Endodermal cell (in vitro differentiated cells): ENCODE results near the gene DTNB. TPM values are rescaled to one million over a fixed set of nuclear protein-coding genes. Genes with fewer than 3 reads are reported as not detected.

Source experiments
- DNase-seq: peaks from one replicate; pipeline ENCODE4 v3.0.0-alpha.2; 2017
- H3K27ac ChIP-seq: 2 replicates; pipeline ENCODE4 v1.5.1; 2013; ENCODE audit warnings: mild to moderate bottlenecking, low read depth, low read length, moderate library complexity
- H3K27me3 ChIP-seq: 2 replicates; pipeline ENCODE4 v1.6.1; 2013; ENCODE audit warnings: mild to moderate bottlenecking, low read length, moderate library complexity; ENCODE audit not compliant: insufficient read depth, control insufficient read depth, poor library complexity, severe bottlenecking
- H3K36me3 ChIP-seq: 2 replicates; pipeline ENCODE4 v1.7.0; 2013; ENCODE audit warnings: mild to moderate bottlenecking, low read length, moderate library complexity; ENCODE audit not compliant: control insufficient read depth, insufficient read depth
- H3K4me1 ChIP-seq: one replicate; pipeline ENCODE4 v1.7.0; 2013; ENCODE audit warnings: low read length; ENCODE audit not compliant: control insufficient read depth, insufficient read depth
- H3K4me3 ChIP-seq: 2 replicates; pipeline ENCODE4 v1.5.1; 2013; ENCODE audit warnings: mild to moderate bottlenecking, low read length, moderate library complexity
- H3K9ac ChIP-seq: 2 replicates; pipeline ENCODE4 v1.6.1; 2013; ENCODE audit warnings: mild to moderate bottlenecking, low read length, moderate library complexity; ENCODE audit not compliant: poor library complexity, severe bottlenecking; ENCODE audit errors: extremely low read depth
- H3K9me3 ChIP-seq: 2 replicates; pipeline ENCODE4 v1.6.1; 2013; ENCODE audit warnings: mild to moderate bottlenecking, low read length, moderate library complexity; ENCODE audit not compliant: control insufficient read depth
- H3K27ac Mint-ChIP-seq: 2 replicates; pipeline ENCODE4 v1.8.0; 2020; ENCODE audit warnings: mixed read lengths
- H3K27me3 Mint-ChIP-seq: 2 replicates; pipeline ENCODE4 v1.8.0; 2021; ENCODE audit warnings: mild to moderate bottlenecking, mixed read lengths; ENCODE audit not compliant: insufficient read depth
- H3K36me3 Mint-ChIP-seq: 2 replicates; pipeline ENCODE4 v1.8.0; 2020; ENCODE audit warnings: low read depth, mixed read lengths
- H3K4me1 Mint-ChIP-seq: 2 replicates; pipeline ENCODE4 v1.8.0; 2020; ENCODE audit warnings: mixed read lengths
- H3K4me3 Mint-ChIP-seq: 2 replicates; pipeline ENCODE4 v1.8.0; 2020; ENCODE audit warnings: mild to moderate bottlenecking, moderate library complexity, mixed read lengths
- H3K9me3 Mint-ChIP-seq: 2 replicates; pipeline ENCODE4 v1.8.0; 2020; ENCODE audit warnings: mild to moderate bottlenecking, mixed read lengths
- WGBS, 2 experiments: methylation state at CpG; one replicate each; pipeline versions ENCODE4 v1.1.5 to v1.1.7; 2013; ENCODE audit warnings: missing lambda C conversion rate in 2 of 2, mixed read lengths in 1 of 2; ENCODE audit not compliant: insufficient coverage in 1 of 2, insufficient read length in 1 of 2; 5-methylcytosine and 5-hydroxymethylcytosine counted together
- total RNA-seq, 2 donors: library from RNA; stranded (reverse); fragmentation: NEBNext Ultra II Directional in 1 of 2; extraction: Animal tissue kit (Norgen Biotek cat#: 25700) in 1 of 2; gene quantifications; 2 replicates in 1 of 2; 3 replicates in 1 of 2; pipeline ENCODE4 v1.2.1, GENCODE V29; 2021
- TF ChIP-seq, protein P1 (sequence below): fragments of 200-600 bp; sonication (generic); conservative IDR thresholded peaks from 2 replicates; pipeline ENCODE4 v1.5.0; 2021; ENCODE audit warnings: antibody characterized with exemption, mild to moderate bottlenecking

DTNB gene
- total RNA-seq, 2 donors from 2014 or later = 38.8 to 48.7 TPM

DNA sequence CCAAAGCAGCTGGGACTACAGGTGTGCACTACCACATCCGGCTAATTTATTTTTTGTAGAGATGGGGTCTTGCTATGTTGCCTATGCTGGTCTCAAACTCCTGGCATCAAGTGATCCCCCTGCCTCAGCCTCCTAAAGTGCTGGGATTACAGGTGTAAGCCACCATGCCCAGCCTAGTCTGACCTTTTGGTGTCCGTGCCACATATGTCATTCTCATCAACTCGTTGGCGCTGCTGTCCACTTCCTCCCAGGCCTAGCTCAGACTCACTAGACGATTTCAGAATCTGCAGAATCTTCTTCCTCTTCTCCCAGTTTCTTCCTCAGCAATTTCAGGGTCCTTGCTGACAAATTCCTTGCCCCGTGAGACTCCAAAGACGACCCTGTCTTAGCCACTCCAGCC lies 291.9 kb downstream of the DTNB start:
- TF ChIP-seq, protein P1, sequence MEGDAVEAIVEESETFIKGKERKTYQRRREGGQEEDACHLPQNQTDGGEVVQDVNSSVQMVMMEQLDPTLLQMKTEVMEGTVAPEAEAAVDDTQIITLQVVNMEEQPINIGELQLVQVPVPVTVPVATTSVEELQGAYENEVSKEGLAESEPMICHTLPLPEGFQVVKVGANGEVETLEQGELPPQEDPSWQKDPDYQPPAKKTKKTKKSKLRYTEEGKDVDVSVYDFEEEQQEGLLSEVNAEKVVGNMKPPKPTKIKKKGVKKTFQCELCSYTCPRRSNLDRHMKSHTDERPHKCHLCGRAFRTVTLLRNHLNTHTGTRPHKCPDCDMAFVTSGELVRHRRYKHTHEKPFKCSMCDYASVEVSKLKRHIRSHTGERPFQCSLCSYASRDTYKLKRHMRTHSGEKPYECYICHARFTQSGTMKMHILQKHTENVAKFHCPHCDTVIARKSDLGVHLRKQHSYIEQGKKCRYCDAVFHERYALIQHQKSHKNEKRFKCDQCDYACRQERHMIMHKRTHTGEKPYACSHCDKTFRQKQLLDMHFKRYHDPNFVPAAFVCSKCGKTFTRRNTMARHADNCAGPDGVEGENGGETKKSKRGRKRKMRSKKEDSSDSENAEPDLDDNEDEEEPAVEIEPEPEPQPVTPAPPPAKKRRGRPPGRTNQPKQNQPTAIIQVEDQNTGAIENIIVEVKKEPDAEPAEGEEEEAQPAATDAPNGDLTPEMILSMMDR = no peak
- no peak overlapping the region for H3K4me3 Mint-ChIP-seq
- Histone ChIP-seq H3K9me3 (no peaks in the 10 kb centered on the region), H3K4me1 (peaks cover 6% of the 10 kb centered on the region), H3K9ac (no peak overlapping the region), H3K36me3 (no peaks in the 10 kb centered on the region), H3K4me3 (no peak overlapping the region), H3K27me3 (no peaks in the 10 kb centered on the region), H3K27ac (no peak overlapping the region)
- peaks cover 14% of the 10 kb centered on the region for H3K9me3 Mint-ChIP-seq
- H3K4me1 Mint-ChIP-seq = peaks cover 12% of the 10 kb centered on the region
- peak; percentile 13 for DNase-seq
- 93 to 95% methylated on average over 7 of the region's 7 CpGs for whole genome bisulfite sequencing, 2 experiments
- H3K27ac Mint-ChIP-seq = no peak overlapping the region
- peaks cover 10% of the 10 kb centered on the region for H3K27me3 Mint-ChIP-seq
- H3K36me3 Mint-ChIP-seq = peaks cover 9% of the 10 kb centered on the region

GRCh38 chr2:25380586-25381375 lies 292.6 kb downstream of the DTNB start:
- Histone ChIP-seq H3K9ac (no peak overlapping the region), H3K36me3 (no peaks in the 10 kb centered on the region), H3K4me3 (no peak overlapping the region), H3K9me3 (no peaks in the 10 kb centered on the region), H3K27ac (no peak overlapping the region), H3K27me3 (no peaks in the 10 kb centered on the region), H3K4me1 (peaks cover 6% of the 10 kb centered on the region)
- H3K4me3 Mint-ChIP-seq = no peak overlapping the region
- DNase-seq = no peak
- H3K27ac Mint-ChIP-seq = no peak overlapping the region
- H3K4me1 Mint-ChIP-seq = peaks cover 10% of the 10 kb centered on the region
- H3K9me3 Mint-ChIP-seq = peaks cover 14% of the 10 kb centered on the region
- WGBS, 2 experiments = 89 to 95% methylated on average over 9 to 12 of the region's 12 CpGs
- TF ChIP-seq, protein P1 = no peak
- H3K27me3 Mint-ChIP-seq = peaks cover 14% of the 10 kb centered on the region
- peaks cover 8% of the 10 kb centered on the region for H3K36me3 Mint-ChIP-seq

- no peaks in the 10 kb centered on the region for H3K36me3 ChIP-seq
- no peak overlapping the region for H3K9ac ChIP-seq
- H3K4me1 ChIP-seq = peaks cover 6% of the 10 kb centered on the region
- H3K27me3 Mint-ChIP-seq = peaks cover 16% of the 10 kb centered on the region
- H3K27ac ChIP-seq = no peak overlapping the region
- H3K36me3 Mint-ChIP-seq = peaks cover 8% of the 10 kb centered on the region
- H3K27me3 ChIP-seq = no peaks in the 10 kb centered on the region
- TF ChIP-seq, protein P1 = no peak
- H3K4me3 ChIP-seq = no peak overlapping the region
- peaks cover 14% of the 10 kb centered on the region for H3K9me3 Mint-ChIP-seq
- H3K27ac Mint-ChIP-seq = no peak overlapping the region
- no peak for DNase-seq
- peaks cover 10% of the 10 kb centered on the region for H3K4me1 Mint-ChIP-seq
- no peaks in the 10 kb centered on the region for H3K9me3 ChIP-seq
- no peak overlapping the region for H3K4me3 Mint-ChIP-seq
- WGBS, 2 experiments = 94 to 96% methylated on average over 3 to 5 of the region's 5 CpGs
Observed at GRCh38 chr2:25380023-25380422, 293.4 kb downstream of the DTNB start.
